Cardiac fibroblast (primary cell): ENCODE data around the gene APBA2.

ENCODE experiments used
- DNase-seq, 2 donors: peaks; one replicate each; pipeline versions ENCODE4 v3.0.0 to v3.0.0-alpha.2; 2010; ENCODE audit warnings: low read depth in 2 of 2
- H3K4me3 ChIP-seq, 2 donors: replicated peaks in 1 of 2; 1 replicate in 1 of 2; 2 replicates in 1 of 2; pipeline ENCODE4 v1.5.1; 2011; ENCODE audit warnings: low read depth in 2 of 2, low read length in 2 of 2, mild to moderate bottlenecking in 2 of 2, moderate library complexity in 1 of 2
- TF ChIP-seq, protein P1 (sequence below): IDR thresholded peaks from one replicate; pipeline ENCODE4 v1.5.1; 2011; ENCODE audit warnings: low read depth, mild to moderate bottlenecking, low read length, inconsistent platforms

APBA2 gene

GRCh38 chr15:29063646-29064045, 177.9 kb downstream of the APBA2 start:
- DNase-seq: no peak
- no peak overlapping the region for H3K4me3 ChIP-seq
- TF ChIP-seq, protein P1, sequence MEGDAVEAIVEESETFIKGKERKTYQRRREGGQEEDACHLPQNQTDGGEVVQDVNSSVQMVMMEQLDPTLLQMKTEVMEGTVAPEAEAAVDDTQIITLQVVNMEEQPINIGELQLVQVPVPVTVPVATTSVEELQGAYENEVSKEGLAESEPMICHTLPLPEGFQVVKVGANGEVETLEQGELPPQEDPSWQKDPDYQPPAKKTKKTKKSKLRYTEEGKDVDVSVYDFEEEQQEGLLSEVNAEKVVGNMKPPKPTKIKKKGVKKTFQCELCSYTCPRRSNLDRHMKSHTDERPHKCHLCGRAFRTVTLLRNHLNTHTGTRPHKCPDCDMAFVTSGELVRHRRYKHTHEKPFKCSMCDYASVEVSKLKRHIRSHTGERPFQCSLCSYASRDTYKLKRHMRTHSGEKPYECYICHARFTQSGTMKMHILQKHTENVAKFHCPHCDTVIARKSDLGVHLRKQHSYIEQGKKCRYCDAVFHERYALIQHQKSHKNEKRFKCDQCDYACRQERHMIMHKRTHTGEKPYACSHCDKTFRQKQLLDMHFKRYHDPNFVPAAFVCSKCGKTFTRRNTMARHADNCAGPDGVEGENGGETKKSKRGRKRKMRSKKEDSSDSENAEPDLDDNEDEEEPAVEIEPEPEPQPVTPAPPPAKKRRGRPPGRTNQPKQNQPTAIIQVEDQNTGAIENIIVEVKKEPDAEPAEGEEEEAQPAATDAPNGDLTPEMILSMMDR: no peak

DNA sequence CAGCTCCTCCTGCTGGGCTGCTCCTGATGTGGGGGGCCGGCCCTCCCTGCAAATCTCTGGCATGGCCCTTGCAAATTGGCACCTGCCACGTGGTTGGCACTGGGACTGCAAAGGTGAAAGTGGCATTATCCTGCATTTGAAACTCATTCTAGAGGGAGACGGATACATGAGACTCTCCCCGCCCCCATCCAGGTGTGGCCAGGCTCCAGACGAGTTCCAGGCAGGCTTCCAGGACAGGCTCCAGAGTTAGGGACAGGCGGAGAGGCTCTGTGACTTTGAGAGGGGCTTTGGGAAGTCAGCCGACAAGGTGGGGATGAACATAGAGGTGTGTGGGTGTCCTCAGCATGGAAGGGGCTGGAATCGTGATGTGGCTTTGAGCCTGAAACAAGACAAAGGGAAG, 178.5 kb downstream of the APBA2 start:
- DNase-seq: no peak
- TF ChIP-seq, protein P1: no peak
- no peak overlapping the region for H3K4me3 ChIP-seq

GRCh38 chr15:29064731-29065130, 179.0 kb downstream of the APBA2 start:
- TF ChIP-seq, protein P1: no peak
- H3K4me3 ChIP-seq: no peak overlapping the region
- DNase-seq: no peak

DNA sequence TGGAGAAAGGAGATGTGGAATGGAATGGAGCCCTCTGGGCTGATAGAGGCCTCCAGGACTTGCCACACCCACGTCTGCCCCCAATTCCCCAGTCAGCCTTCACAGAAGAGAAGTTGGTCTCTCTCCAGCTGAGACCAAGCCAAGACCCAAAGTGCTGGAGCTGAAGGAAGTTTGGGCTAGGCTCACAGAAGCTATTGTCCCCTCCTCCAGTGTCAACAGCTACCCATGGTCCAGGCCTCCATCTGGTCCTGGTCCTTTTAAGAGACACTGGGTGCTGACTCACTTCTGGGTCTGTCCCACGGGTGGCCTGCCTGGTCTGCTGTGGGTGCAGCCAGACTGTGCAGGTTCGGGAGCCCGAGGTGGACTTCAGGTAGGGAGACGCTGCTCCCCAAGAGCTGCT, 179.8 kb downstream of the APBA2 start:
- H3K4me3 ChIP-seq: no peak overlapping the region
- TF ChIP-seq, protein P1: no peak
- no peak for DNase-seq

DNA sequence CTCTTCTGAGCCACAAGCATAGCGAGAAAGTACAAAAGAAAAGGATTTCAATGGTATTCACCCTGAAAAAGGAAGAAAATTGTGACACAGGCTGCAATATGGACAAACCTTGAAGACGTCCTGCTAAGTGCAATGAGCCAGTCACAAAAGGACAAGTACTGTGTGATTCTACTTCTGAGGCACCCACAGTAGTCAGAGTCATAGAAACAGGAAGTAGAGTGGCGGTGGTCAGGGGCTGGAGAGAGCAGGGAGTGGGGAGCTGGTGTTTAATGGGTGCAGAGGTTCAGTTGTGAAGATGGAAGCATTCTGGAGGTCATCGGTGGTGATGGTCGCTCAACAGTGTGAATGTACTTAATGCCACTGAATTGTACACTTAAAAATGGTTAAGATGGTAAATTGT, 180.5 kb downstream of the APBA2 start:
- H3K4me3 ChIP-seq: no peak overlapping the region
- TF ChIP-seq, protein P1: no peak
- no peak for DNase-seq

DNA sequence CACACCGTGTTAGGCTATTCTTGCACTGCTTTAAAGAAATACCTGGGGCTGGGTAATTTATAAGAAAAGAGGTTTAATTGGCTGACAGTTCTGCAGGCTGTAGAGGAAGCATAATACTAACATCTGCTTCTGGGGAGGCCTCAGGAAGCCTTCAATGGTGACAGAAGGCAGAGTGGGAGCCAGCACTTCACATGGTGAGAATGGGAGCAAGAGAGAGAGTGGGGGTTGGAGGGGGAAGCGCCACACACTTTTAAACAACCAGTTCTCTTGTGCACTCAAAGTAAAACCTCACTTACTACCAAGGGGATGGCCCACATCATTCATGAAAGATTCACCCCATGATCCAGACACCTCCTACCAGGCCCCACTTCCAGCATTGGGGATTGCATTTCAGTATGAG, 181.1 kb downstream of the APBA2 start:
- TF ChIP-seq, protein P1: no peak
- no peak for DNase-seq

DNA sequence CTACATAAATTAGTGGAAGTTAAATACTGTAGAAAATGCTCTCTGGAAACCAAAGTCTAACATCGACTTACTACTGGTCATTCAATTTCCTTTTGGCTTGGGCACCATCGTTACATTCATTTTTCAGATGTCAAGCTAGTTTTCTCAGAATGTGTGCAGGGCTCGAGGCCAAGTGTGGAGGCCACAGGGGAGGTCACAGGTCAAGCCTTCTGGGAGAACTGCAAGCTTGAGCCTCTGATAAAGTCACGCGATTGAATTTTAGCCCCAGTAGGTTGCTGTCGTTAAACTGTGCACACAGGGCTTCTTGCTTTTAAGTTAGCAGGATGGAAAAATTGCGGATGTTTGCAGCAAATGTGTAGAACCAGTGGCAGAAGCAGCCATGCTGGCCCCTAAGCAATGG, 182.2 kb downstream of the APBA2 start:
- TF ChIP-seq, protein P1: no peak
- H3K4me3 ChIP-seq: no peak overlapping the region
- DNase-seq: peak; percentile 22 to 42

More for the DNA sequence above, 181.1 kb downstream of the APBA2 start:
- H3K4me3 ChIP-seq: no peak overlapping the region
